Endodermal cell (in vitro differentiated cells): ENCODE results near the gene ZNF22. TPM values are rescaled to one million over a fixed set of nuclear protein-coding genes. Genes with fewer than 3 reads are reported as not detected.

Experiments
- DNase-seq: peaks from one replicate; pipeline ENCODE4 v3.0.0-alpha.2; 2017
- H3K27ac ChIP-seq: 2 replicates; pipeline ENCODE4 v1.5.1; 2013; ENCODE audit warnings: mild to moderate bottlenecking, low read depth, low read length, moderate library complexity
- H3K27me3 ChIP-seq: 2 replicates; pipeline ENCODE4 v1.6.1; 2013; ENCODE audit warnings: mild to moderate bottlenecking, low read length, moderate library complexity; ENCODE audit not compliant: insufficient read depth, control insufficient read depth, poor library complexity, severe bottlenecking
- H3K36me3 ChIP-seq: 2 replicates; pipeline ENCODE4 v1.7.0; 2013; ENCODE audit warnings: mild to moderate bottlenecking, low read length, moderate library complexity; ENCODE audit not compliant: control insufficient read depth, insufficient read depth
- H3K4me1 ChIP-seq: one replicate; pipeline ENCODE4 v1.7.0; 2013; ENCODE audit warnings: low read length; ENCODE audit not compliant: control insufficient read depth, insufficient read depth
- H3K4me3 ChIP-seq: 2 replicates; pipeline ENCODE4 v1.5.1; 2013; ENCODE audit warnings: mild to moderate bottlenecking, low read length, moderate library complexity
- H3K9ac ChIP-seq: 2 replicates; pipeline ENCODE4 v1.6.1; 2013; ENCODE audit warnings: mild to moderate bottlenecking, low read length, moderate library complexity; ENCODE audit not compliant: poor library complexity, severe bottlenecking; ENCODE audit errors: extremely low read depth
- H3K9me3 ChIP-seq: 2 replicates; pipeline ENCODE4 v1.6.1; 2013; ENCODE audit warnings: mild to moderate bottlenecking, low read length, moderate library complexity; ENCODE audit not compliant: control insufficient read depth
- H3K27ac Mint-ChIP-seq: 2 replicates; pipeline ENCODE4 v1.8.0; 2020; ENCODE audit warnings: mixed read lengths
- H3K27me3 Mint-ChIP-seq: 2 replicates; pipeline ENCODE4 v1.8.0; 2021; ENCODE audit warnings: mild to moderate bottlenecking, mixed read lengths; ENCODE audit not compliant: insufficient read depth
- H3K36me3 Mint-ChIP-seq: 2 replicates; pipeline ENCODE4 v1.8.0; 2020; ENCODE audit warnings: low read depth, mixed read lengths
- H3K4me1 Mint-ChIP-seq: 2 replicates; pipeline ENCODE4 v1.8.0; 2020; ENCODE audit warnings: mixed read lengths
- H3K4me3 Mint-ChIP-seq: 2 replicates; pipeline ENCODE4 v1.8.0; 2020; ENCODE audit warnings: mild to moderate bottlenecking, moderate library complexity, mixed read lengths
- H3K9me3 Mint-ChIP-seq: 2 replicates; pipeline ENCODE4 v1.8.0; 2020; ENCODE audit warnings: mild to moderate bottlenecking, mixed read lengths
- CTCF ChIP-seq: fragments of 200-600 bp; sonication (generic); conservative IDR thresholded peaks from 2 replicates; pipeline ENCODE4 v1.5.0; 2021; ENCODE audit warnings: antibody characterized with exemption, mild to moderate bottlenecking
- WGBS, 2 experiments: methylation state at CpG; one replicate each; pipeline versions ENCODE4 v1.1.5 to v1.1.7; 2013; ENCODE audit warnings: missing lambda C conversion rate in 2 of 2, mixed read lengths in 1 of 2; ENCODE audit not compliant: insufficient coverage in 1 of 2, insufficient read length in 1 of 2; 5-methylcytosine and 5-hydroxymethylcytosine counted together
- total RNA-seq, 2 donors: library from RNA; stranded (reverse); fragmentation: NEBNext Ultra II Directional in 1 of 2; extraction: Animal tissue kit (Norgen Biotek cat#: 25700) in 1 of 2; gene quantifications; 2 replicates in 1 of 2; 3 replicates in 1 of 2; pipeline ENCODE4 v1.2.1, GENCODE V29; 2021

ZNF22 gene
- total RNA-seq, 2 donors from 2014 or later: 35.5 to 42.5 TPM

- 86 to 95% methylated on average over 7 to 8 of the region's 8 CpGs for WGBS, 2 experiments
- Histone ChIP-seq H3K9me3 (no peaks in the 10 kb centered on the region), H3K27ac (no peak overlapping the region), H3K36me3 (no peaks in the 10 kb centered on the region), H3K4me1 (peaks cover 9% of the 10 kb centered on the region), H3K27me3 (no peaks in the 10 kb centered on the region), H3K4me3 (no peak overlapping the region), H3K9ac (no peak overlapping the region)
- no peak for DNase-seq
- no peak overlapping the region for H3K4me3 Mint-ChIP-seq
- TF ChIP-seq CTCF: peak; percentile 63
- H3K27ac Mint-ChIP-seq: no peak overlapping the region
- peaks cover 26% of the 10 kb centered on the region for H3K4me1 Mint-ChIP-seq
- H3K36me3 Mint-ChIP-seq: peaks cover 3% of the 10 kb centered on the region
- peaks cover 4% of the 10 kb centered on the region for H3K27me3 Mint-ChIP-seq
- no peaks in the 10 kb centered on the region for H3K9me3 Mint-ChIP-seq
Measured at GRCh38 chr10:44966816-44967509, 33.8 kb upstream of the ZNF22 start.

GRCh38 chr10:44967616-44968015, 33.1 kb upstream of the ZNF22 start:
- 84 to 100% methylated on average over 2 to 4 of the region's 4 CpGs for WGBS, 2 experiments
- H3K4me1 Mint-ChIP-seq: peaks cover 26% of the 10 kb centered on the region
- H3K36me3 Mint-ChIP-seq: peaks cover 3% of the 10 kb centered on the region
- no peaks in the 10 kb centered on the region for H3K9me3 Mint-ChIP-seq
- Histone ChIP-seq H3K36me3 (no peaks in the 10 kb centered on the region), H3K9me3 (no peaks in the 10 kb centered on the region), H3K9ac (no peak overlapping the region), H3K4me1 (peaks cover 9% of the 10 kb centered on the region), H3K27ac (no peak overlapping the region), H3K4me3 (no peak overlapping the region), H3K27me3 (no peaks in the 10 kb centered on the region)
- DNase-seq: peak; percentile 29
- H3K4me3 Mint-ChIP-seq: no peak overlapping the region
- H3K27me3 Mint-ChIP-seq: peaks cover 3% of the 10 kb centered on the region
- TF ChIP-seq CTCF: no peak
- H3K27ac Mint-ChIP-seq: no peak overlapping the region

GRCh38 chr10:44968091-44968490, 32.6 kb upstream of the ZNF22 start:
- Mint-ChIP-seq H3K4me3 (no peak overlapping the region), H3K27me3 (peaks cover 3% of the 10 kb centered on the region), H3K36me3 (peaks cover 3% of the 10 kb centered on the region), H3K4me1 (peaks cover 27% of the 10 kb centered on the region), H3K9me3 (no peaks in the 10 kb centered on the region), H3K27ac (no peak overlapping the region)
- Histone ChIP-seq H3K9me3 (no peaks in the 10 kb centered on the region), H3K27ac (no peak overlapping the region), H3K9ac (no peak overlapping the region), H3K27me3 (no peaks in the 10 kb centered on the region), H3K4me1 (peaks cover 9% of the 10 kb centered on the region), H3K36me3 (no peaks in the 10 kb centered on the region), H3K4me3 (no peak overlapping the region)
- WGBS, 2 experiments: 90 to 100% methylated on average over 1 to 3 of the region's 3 CpGs
- no peak for DNase-seq
- TF ChIP-seq CTCF: no peak
